ENCODE measurements around the gene SOX18.

- no peak for TF ChIP-seq ZNF274 (IDR thresholded peaks at IDR 0.05; ENCODE audit: low read depth, low read length)
- TF ChIP-seq SUZ12 (IDR thresholded peaks at IDR 0.05; ENCODE audit: extremely low read depth, insufficient read depth, insufficient read length): no peak
Observed at GRCh38 chr20:64077094-64077493, 27.7 kb upstream of the SOX18 start.

All from NT2/D1 (cell line).